ENCODE data around the gene YAP1.

GRCh38 chr11:102138670-102139069, 28.4 kb downstream of the YAP1 start:
- TF ChIP-seq CTCF (conservative IDR thresholded peaks at IDR 0.05; ENCODE audit: low read length) (no peak), EZH2phosphoT487 (IDR thresholded peaks at IDR 0.05; ENCODE audit: borderline replicate concordance, low read depth, low read length) (no peak)

Measured in OCI-LY7 (cell line).